GM21515 (cell line): ENCODE measurements around the gene DLST.

Experiments used
- ATAC-seq: cut with Tn5 transposase; IDR thresholded peaks from one replicate; pipeline ENCODE4 v1.9.1; 2021; ENCODE audit not compliant: unreplicated experiment

Gene DLST

GRCh38 chr14:74952697-74953484 lies 71.2 kb downstream of the DLST start:
- ATAC-seq = no peak
